CD4-positive, alpha-beta T cell treated with Interferon gamma for 1 hour (primary cell): ENCODE results near the gene ZMYM5.
"Not testable (repeated sequence)": the region's sequence is repeated elsewhere in the genome, so short reads cannot be mapped to it uniquely, and the experiment has no call there.

ENCODE experiments used
- DNase-seq: peaks from one replicate; pipeline ENCODE4 v3.0.0-alpha.2; 2020

Gene ZMYM5

GRCh38 chr13:19863323-19864023 is at the start of gene ZMYM5:
TSS of gene ZMYM5 (minus strand) at chr13:19863649. CDS start at chr13:19852180, 11,469 bp downstream.
- DNase-seq, result peak; percentile 97

DNA sequence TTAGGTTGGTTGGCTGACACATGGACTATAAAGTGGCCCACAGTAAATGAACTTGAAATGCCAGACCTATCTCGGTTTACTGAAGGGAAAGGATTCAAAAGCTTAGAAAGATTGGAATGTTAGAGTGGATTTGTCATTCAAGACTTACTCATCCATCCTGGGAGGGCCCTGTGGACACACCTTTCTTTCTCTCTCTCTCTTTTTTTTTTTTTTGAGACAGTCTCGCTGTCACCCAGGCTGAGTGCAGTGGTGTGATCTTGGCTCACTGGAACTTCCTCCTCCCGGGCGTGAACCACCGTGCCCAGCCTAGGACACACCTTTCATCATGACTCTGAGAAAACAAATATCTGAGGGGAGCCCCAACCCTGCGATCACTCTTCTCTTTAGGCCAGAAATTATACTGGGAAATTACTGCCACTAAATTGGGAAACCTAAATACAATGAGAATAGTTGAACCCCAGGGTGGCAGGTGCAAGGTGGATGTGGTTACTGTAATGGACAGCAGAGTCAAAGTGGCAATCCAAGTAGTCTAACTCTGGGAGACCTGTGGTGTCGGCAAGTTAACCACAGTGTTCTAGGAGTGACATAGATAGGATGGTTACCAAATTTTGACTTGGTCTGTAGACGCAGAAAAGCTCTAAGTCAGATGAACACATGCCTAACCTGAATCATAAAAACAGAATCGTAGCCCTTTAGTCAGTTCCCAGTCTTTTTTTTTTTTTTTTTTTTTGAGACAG is 47.1 kb upstream of the ZMYM5 start:
- DNase-seq, result no peak

DNA sequence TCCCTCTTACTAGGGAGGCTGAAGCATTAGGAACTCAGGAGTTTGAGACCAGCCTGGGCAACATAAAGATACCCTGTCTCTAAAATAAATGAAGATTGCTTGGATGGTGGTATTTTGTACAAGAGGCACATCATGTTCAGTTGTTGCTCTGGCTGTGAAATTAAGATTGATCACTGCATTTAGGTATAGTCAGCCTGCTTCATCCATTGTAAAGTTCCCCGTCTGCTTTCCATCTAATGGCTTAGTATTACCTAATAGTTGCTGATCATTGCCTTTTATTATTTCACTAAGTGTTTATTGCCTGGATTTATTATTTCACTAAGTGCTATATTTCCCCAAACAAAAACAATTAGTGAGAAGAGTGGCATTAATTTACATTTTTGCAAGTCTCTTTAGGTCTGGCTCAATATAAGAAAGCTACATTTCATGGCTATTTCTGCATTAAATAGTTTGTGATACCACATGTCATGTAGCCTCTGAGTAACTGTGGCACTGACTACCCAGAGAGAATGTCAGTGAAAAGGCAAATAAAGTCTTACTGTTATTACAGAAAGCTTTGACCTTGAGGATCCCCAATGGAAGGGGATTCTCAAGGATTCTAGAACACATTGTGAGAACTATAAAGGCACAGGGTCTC is 45.0 kb upstream of the ZMYM5 start:
- no peak for DNase-seq

DNA sequence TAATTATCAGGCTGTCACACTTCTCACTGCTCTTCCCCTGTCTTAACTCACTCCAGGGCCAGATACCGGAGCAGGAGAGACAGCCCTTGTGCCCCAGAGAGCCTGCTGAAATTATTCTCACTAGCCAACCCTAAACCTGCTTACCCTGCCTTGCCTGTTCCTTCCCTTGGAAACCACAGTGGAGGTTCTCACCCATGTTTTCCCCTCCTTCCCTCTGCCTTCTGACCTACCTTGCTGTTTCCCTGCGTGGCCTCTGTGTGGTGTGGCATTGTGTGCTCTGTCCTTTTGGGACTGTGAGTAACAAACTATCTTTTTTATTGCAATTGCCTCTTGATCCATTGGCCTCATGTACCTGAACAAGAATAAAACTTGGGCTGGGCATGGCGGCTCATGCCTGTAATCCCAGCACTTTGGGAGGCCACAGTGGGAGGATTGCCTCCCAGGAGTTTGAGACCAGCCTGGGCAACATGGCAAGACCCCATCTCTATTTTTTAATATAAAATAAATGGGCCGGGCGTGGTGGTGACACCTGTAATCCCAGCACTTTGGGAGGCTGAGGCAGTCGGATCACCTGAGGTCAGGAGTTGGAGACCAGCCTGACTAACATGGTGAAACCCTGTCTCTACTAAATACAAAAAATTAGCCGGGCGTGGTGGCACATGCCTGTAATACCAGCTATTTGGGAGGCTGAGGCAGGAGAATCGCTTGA is 42.2 kb upstream of the ZMYM5 start:
- not testable (repeated sequence) for DNase-seq

DNA sequence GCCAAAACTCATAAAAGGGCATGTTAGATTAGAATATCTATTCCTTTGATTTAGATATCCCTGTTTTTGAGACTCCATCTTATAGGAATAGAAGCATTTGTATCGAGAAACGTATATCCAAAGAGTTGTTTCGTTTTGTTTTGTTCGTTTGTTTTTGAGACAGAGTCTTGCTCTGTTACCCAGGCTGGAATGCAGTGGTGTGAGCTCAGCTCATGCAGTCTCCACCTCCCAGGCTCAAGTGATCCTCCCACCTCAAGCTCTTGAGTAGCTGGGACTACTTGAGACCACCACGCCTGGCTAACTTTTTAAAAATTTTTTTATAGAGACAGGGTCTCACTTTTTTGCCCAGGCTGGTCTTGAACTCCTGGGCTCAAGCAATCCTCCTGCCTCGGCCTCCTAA is 26.6 kb upstream of the ZMYM5 start:
- no peak for DNase-seq

DNA sequence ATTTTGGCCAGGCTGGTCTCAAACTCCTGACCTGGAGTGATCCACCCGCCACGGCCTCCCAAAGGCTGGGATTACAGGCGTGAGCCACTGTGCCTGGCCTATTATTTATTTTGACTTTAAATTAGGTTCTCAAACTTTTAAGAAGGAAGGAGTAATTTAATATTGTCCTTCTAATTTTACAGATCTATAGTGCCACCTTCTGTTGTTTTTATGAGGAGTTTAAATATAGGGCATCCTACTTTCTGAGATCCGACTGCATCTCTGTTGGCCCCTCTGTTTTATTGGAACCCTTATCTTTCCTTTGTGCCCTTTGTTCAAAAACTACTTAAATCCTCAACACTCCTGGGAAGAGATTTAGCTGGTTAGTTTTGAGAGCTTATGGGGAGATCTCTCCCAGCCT is 25.4 kb upstream of the ZMYM5 start:
- no peak for DNase-seq

- DNase-seq, result no peak
Observed at GRCh38 chr13:19882231-19882630, 18.8 kb upstream of the ZMYM5 start.

DNA sequence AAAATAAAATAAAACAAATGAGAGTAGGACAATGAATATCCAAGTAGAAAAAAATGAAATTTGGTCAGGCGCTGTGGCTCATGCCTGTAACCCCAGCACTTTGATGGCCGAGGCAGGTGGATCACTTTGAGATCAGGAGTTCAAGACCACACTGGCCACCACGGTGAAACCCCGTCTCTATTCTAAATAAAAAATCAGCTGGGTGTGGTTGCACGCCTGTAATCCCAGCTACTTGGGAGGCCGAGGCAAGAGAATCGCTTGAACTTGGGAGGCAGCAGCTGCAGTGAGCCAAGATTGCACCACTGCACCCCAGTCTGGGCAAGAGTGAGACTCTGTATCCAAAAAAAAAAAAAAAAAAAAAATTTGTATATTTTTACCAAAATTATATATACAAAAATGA is 18.2 kb upstream of the ZMYM5 start:
- no peak for DNase-seq

DNA sequence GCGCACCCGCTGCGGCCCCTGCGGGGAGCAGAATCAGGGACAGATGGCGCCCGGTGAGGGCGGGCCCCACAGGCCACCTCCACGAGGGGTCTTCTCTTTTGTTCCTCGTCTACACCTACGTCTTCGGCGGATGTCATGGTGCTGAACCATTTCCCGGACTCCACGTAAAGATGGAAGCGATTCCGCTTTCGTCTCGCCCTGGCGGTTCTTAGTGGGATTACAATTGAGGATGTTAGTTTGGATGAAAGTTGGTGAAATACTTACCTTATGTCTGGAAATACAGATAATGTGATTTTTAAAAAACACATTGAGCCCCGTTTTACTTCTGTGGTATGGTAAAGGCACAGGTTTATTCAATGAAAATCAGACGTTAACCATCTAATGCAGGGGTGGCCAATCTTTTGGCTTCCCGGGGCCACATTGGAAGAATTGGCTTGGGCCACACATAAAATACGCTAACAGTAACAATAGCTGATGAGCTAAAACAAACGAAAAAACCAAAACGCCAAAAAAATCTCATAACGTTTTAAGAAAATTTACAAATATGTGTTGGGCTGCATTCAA is 1.4 kb upstream of the ZMYM5 start:
- peak; percentile 71 for DNase-seq

DNA sequence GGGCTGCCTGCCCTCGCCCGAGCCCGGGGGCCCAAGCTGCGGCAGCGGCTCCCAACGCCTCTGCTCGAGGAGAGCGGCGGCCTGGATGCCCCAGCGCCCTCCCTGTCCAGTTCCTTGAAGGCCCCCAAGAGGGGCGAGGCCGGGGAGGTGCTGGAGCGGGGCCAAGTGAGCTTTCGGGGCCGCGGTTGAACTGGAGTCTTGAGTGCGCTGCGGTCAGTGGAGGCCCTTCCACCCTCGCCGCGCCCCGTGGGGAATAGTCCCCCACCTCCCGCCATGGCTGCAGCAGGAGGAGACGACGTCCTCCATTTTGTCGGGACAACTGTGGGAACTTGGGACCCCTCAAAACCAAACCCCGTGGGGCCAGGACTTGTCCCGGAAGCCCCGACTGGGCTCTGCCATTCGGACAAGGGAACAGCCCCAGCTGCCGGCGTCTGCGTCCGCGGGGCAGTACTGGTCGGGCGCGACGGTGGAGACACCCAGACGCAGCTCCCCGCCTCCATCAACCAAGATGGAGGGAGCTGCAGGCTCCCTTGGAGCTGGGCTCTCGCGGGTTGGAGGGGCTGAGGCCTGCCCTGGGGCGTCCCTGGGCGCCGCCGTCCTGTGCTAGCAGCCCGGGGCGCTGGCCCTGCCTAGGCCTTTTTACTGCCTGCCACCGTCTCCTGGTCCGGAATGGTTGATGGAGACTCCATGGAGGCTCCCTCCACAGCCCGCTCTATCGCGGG is 736 bp upstream of the ZMYM5 start:
- peak; percentile 65 for DNase-seq

- peak; percentile 32 for DNase-seq
Observed at GRCh38 chr13:19862481-19863313, 752 bp downstream of the ZMYM5 start.

GRCh38 chr13:19861762-19862161 is 1.7 kb downstream of the ZMYM5 start:
- no peak for DNase-seq

GRCh38 chr13:19860884-19861655 is 2.4 kb downstream of the ZMYM5 start:
- no peak for DNase-seq

DNA sequence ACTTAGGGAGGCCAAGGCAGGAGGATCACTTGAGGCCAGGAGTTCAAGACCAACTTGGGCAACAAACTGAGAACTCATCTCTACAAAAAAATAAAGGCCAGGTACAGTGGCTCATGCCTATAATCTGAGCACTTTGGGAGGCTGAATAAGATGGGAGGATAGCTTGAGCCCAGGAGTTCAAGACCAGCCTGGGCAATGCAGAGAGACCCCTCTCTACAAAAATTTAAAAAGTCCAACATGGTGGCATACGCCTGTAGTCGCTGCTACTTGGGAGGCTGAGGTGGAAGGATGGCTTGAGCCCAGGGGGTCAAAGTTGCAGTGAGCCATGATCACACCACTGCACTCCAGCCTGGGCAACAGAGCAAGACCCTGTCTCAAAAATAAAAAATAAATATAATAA is 5.8 kb downstream of the ZMYM5 start:
- not testable (repeated sequence) for DNase-seq

DNA sequence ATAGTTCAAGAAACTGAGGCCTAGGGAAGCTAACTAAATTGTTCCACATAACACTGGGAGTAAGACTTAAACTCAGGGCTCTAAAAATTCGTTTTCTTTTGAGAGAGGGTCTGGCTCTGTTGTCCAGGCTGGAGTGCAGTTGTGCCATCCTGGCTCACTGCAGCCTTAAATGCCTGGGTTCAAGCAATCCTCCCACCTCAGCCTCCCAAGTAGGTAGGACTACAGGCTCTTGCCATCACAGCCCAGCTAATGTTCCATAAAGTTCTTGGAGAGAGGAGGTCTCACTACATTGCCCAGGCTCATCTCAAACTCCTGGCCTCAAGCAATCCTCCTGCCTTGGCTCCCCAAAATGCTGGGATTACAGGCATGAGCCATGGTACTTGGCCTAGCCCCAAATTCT is 10.7 kb downstream of the ZMYM5 start:
- no peak for DNase-seq

DNA sequence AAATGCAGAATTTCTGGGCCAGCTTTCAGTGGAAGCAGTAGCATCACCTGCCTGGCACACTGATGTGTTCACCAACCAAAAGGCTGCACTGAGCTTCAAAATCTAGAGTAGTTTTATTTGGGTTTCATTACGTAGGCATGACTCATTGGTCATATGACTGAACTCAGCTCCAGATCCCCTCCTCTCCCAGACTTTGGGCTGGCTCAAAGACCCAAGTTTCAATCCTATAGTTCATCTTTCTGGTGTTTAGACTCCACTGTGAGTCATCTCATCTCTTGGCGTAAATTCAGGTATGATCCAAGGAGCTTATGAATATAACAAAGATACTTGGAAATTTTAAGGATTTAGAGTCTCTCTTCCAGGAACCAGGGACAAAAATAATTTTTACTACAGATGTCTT is 17.7 kb downstream of the ZMYM5 start:
- no peak for DNase-seq

DNA sequence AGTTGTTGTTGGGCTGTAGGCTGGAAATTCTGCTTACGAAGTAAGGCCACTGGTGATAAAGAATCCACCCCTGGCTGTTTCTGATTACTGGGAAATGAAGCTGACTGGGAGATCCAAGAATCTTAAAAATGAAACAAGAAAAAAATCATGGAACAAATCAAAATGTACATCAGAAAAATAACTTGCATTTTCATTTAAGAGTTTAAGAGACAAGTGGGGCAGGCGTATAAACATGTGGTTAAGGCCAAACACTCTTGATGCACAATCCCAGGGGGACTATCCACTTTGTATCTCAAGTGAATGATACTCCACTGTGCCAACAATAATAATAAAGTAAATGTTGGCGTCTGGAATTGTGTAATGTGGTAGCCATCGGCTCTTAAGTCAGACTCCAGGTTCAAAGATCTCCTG is 24.6 kb downstream of the ZMYM5 start:
- DNase-seq, result no peak

DNA sequence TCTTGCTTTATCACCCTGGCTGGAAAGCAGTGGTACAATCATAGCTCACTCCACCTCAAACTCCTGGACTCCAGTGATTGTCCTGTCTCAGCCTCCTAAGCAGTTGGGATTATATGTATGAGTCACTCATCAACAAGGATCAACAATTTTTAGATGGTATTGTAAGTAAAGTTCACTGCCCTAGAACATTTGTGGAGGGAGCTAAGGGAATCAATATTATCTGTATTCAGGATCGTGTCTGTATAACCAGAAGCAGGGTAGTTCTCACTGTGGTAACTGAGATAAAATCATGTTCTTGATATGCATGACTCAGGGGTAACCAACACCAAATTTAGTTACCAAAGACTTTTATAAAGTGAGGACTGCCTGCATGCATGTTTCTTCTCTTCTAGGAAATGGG is 27.0 kb downstream of the ZMYM5 start:
- no peak for DNase-seq

GRCh38 chr13:19834704-19835103 is 28.7 kb downstream of the ZMYM5 start:
- no peak for DNase-seq

DNA sequence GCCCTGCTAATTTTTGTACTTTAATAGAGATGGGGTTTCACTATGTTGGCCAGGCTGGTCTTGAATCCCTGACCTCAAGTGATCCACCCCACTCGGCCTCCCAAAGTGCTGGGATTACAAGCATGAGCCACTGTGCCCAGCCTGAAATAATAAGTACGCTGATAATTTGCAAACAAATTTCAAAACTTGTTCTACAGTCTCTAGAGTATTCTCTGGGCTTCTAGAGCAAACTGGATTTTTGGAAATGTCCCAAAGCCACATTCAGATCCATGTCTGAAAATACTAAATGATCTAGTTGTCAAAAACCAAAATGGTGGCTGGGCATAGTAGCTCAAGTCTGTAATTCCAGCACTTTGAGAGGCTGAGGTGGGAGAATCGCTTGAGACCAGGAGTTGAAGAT is 40.8 kb downstream of the ZMYM5 start:
- DNase-seq, result no peak
